Activated naive CD8-positive, alpha-beta T cell treated with anti-CD3 and anti-CD28 coated beads, Interleukin-2, amount 50 U/mL, for 24 hours (primary cell): ENCODE measurements around the gene GPC3.

ENCODE experiments used
- ATAC-seq: fragments of 150-1000 bp; cut with Tn5 transposase; one replicate; pipeline ENCODE4 v1.10.0; 2021
- DNase-seq: peaks from one replicate; pipeline ENCODE4 v3.0.0; 2021
- H3K27ac Mint-ChIP-seq: one replicate; pipeline ENCODE4 v1.8.0; 2021; ENCODE audit warnings: mild to moderate bottlenecking, mixed read lengths
- H3K27me3 Mint-ChIP-seq: one replicate; pipeline ENCODE4 v1.8.0; 2021; ENCODE audit warnings: mixed read lengths
- H3K36me3 Mint-ChIP-seq: one replicate; pipeline ENCODE4 v1.8.0; 2021; ENCODE audit warnings: low read depth, mixed read lengths
- H3K4me1 Mint-ChIP-seq: one replicate; pipeline ENCODE4 v1.8.0; 2021; ENCODE audit warnings: mixed read lengths
- H3K4me3 Mint-ChIP-seq: one replicate; pipeline ENCODE4 v1.8.0; 2021; ENCODE audit warnings: mild to moderate bottlenecking, moderate library complexity, mixed read lengths
- H3K9me3 Mint-ChIP-seq: one replicate; pipeline ENCODE4 v1.8.0; 2021; ENCODE audit warnings: mixed read lengths

Gene GPC3

GRCh38 chrX:133709501-133709900, 275.9 kb downstream of the GPC3 start:
- DNase-seq (no peak), ATAC-seq (no peak)
- Mint-ChIP-seq H3K9me3 (no peaks in the 10 kb centered on the region), H3K27ac (no peak overlapping the region), H3K27me3 (no peaks in the 10 kb centered on the region), H3K36me3 (no peaks in the 10 kb centered on the region), H3K4me3 (no peak overlapping the region), H3K4me1 (no peaks in the 10 kb centered on the region)

GRCh38 chrX:133706890-133707289, 278.5 kb downstream of the GPC3 start:
- H3K4me1 Mint-ChIP-seq = no peaks in the 10 kb centered on the region
- DNase-seq (no peak), ATAC-seq (no peak)
- no peaks in the 10 kb centered on the region for H3K27me3 Mint-ChIP-seq
- H3K27ac Mint-ChIP-seq = no peak overlapping the region
- no peaks in the 10 kb centered on the region for H3K9me3 Mint-ChIP-seq
- H3K36me3 Mint-ChIP-seq = no peaks in the 10 kb centered on the region
- no peak overlapping the region for H3K4me3 Mint-ChIP-seq

- Mint-ChIP-seq H3K27ac (no peak overlapping the region), H3K4me3 (no peak overlapping the region), H3K4me1 (no peaks in the 10 kb centered on the region), H3K9me3 (no peaks in the 10 kb centered on the region), H3K36me3 (no peaks in the 10 kb centered on the region), H3K27me3 (no peaks in the 10 kb centered on the region)
- ATAC-seq = no peak
- no peak for DNase-seq
These were observed 283.2 kb downstream of the GPC3 start for GRCh38 chrX:133702230-133702629.

- H3K4me3 Mint-ChIP-seq = no peak overlapping the region
- DNase-seq = no peak
- no peaks in the 10 kb centered on the region for H3K36me3 Mint-ChIP-seq
- no peak overlapping the region for H3K27ac Mint-ChIP-seq
- H3K27me3 Mint-ChIP-seq = no peaks in the 10 kb centered on the region
- ATAC-seq = no peak
- no peaks in the 10 kb centered on the region for H3K9me3 Mint-ChIP-seq
- no peaks in the 10 kb centered on the region for H3K4me1 Mint-ChIP-seq
These were observed 286.2 kb downstream of the GPC3 start for GRCh38 chrX:133699023-133699728.

- ATAC-seq (no peak), DNase-seq (no peak)
- no peaks in the 10 kb centered on the region for H3K9me3 Mint-ChIP-seq
- no peaks in the 10 kb centered on the region for H3K27me3 Mint-ChIP-seq
- no peaks in the 10 kb centered on the region for H3K4me1 Mint-ChIP-seq
- no peaks in the 10 kb centered on the region for H3K36me3 Mint-ChIP-seq
- H3K4me3 Mint-ChIP-seq = no peak overlapping the region
- no peak overlapping the region for H3K27ac Mint-ChIP-seq
These were observed 287.1 kb downstream of the GPC3 start for GRCh38 chrX:133698298-133698697.

- Mint-ChIP-seq H3K4me1 (no peaks in the 10 kb centered on the region), H3K27me3 (no peaks in the 10 kb centered on the region), H3K9me3 (no peaks in the 10 kb centered on the region), H3K27ac (no peak overlapping the region), H3K4me3 (no peak overlapping the region), H3K36me3 (no peaks in the 10 kb centered on the region)
- ATAC-seq = no peak
- no peak for DNase-seq
These were observed 287.7 kb downstream of the GPC3 start for GRCh38 chrX:133697656-133698055.

- Mint-ChIP-seq H3K9me3 (no peaks in the 10 kb centered on the region), H3K36me3 (no peaks in the 10 kb centered on the region), H3K27ac (no peak overlapping the region), H3K4me3 (no peak overlapping the region), H3K4me1 (no peaks in the 10 kb centered on the region), H3K27me3 (no peaks in the 10 kb centered on the region)
- no peak for DNase-seq
- no peak for ATAC-seq
These were observed 295.3 kb downstream of the GPC3 start for GRCh38 chrX:133689997-133690599.

GRCh38 chrX:133685822-133686221, 299.6 kb downstream of the GPC3 start:
- no peak overlapping the region for H3K4me3 Mint-ChIP-seq
- no peak for ATAC-seq
- H3K4me1 Mint-ChIP-seq = no peaks in the 10 kb centered on the region

GRCh38 chrX:133681897-133682296, 303.5 kb downstream of the GPC3 start:
- H3K9me3 Mint-ChIP-seq = no peaks in the 10 kb centered on the region
- H3K4me3 Mint-ChIP-seq = no peak overlapping the region
- no peaks in the 10 kb centered on the region for H3K4me1 Mint-ChIP-seq
- ATAC-seq (no peak), DNase-seq (no peak)
- H3K27me3 Mint-ChIP-seq = no peaks in the 10 kb centered on the region
- no peaks in the 10 kb centered on the region for H3K36me3 Mint-ChIP-seq
- no peak overlapping the region for H3K27ac Mint-ChIP-seq

More at GRCh38 chrX:133685822-133686221, 299.6 kb downstream of the GPC3 start:
- Mint-ChIP-seq H3K36me3 (no peaks in the 10 kb centered on the region), H3K27me3 (no peaks in the 10 kb centered on the region), H3K27ac (no peak overlapping the region), H3K9me3 (no peaks in the 10 kb centered on the region)
- DNase-seq = no peak

GRCh38 chrX:133681421-133681820, 304.0 kb downstream of the GPC3 start:
- Mint-ChIP-seq H3K9me3 (no peaks in the 10 kb centered on the region), H3K27ac (no peak overlapping the region), H3K27me3 (no peaks in the 10 kb centered on the region), H3K4me1 (no peaks in the 10 kb centered on the region), H3K4me3 (no peak overlapping the region), H3K36me3 (no peaks in the 10 kb centered on the region)
- ATAC-seq (no peak), DNase-seq (no peak)

- H3K9me3 Mint-ChIP-seq = no peaks in the 10 kb centered on the region
- no peak overlapping the region for H3K27ac Mint-ChIP-seq
- DNase-seq (no peak), ATAC-seq (no peak)
- no peaks in the 10 kb centered on the region for H3K4me1 Mint-ChIP-seq
- H3K27me3 Mint-ChIP-seq = no peaks in the 10 kb centered on the region
- H3K4me3 Mint-ChIP-seq = no peak overlapping the region
- no peaks in the 10 kb centered on the region for H3K36me3 Mint-ChIP-seq
These were observed 308.0 kb downstream of the GPC3 start for GRCh38 chrX:133677123-133678063.

- Mint-ChIP-seq H3K9me3 (no peaks in the 10 kb centered on the region), H3K4me3 (no peak overlapping the region), H3K36me3 (no peaks in the 10 kb centered on the region), H3K27ac (no peak overlapping the region), H3K27me3 (no peaks in the 10 kb centered on the region), H3K4me1 (no peaks in the 10 kb centered on the region)
- ATAC-seq (no peak), DNase-seq (no peak)
These were observed 308.9 kb downstream of the GPC3 start for GRCh38 chrX:133676344-133677122.

GRCh38 chrX:133674726-133675470, 310.5 kb downstream of the GPC3 start:
- Mint-ChIP-seq H3K4me3 (no peak overlapping the region), H3K27me3 (no peaks in the 10 kb centered on the region), H3K9me3 (no peaks in the 10 kb centered on the region), H3K27ac (no peak overlapping the region), H3K36me3 (no peaks in the 10 kb centered on the region), H3K4me1 (no peaks in the 10 kb centered on the region)
- no peak for DNase-seq
- ATAC-seq = no peak

GRCh38 chrX:133670383-133670782, 315.0 kb downstream of the GPC3 start:
- DNase-seq (no peak), ATAC-seq (no peak)
- Mint-ChIP-seq H3K27ac (no peak overlapping the region), H3K27me3 (peaks cover 2% of the 10 kb centered on the region), H3K36me3 (no peaks in the 10 kb centered on the region), H3K9me3 (no peaks in the 10 kb centered on the region), H3K4me3 (no peak overlapping the region), H3K4me1 (no peaks in the 10 kb centered on the region)
